HG03469 (cell line): ENCODE data around the gene RGS18.
"Not testable (repeated sequence)": the region's sequence is repeated elsewhere in the genome, so short reads cannot be mapped to it uniquely, and the experiment has no call there.

Experiments used
- ATAC-seq: cut with Tn5 transposase; IDR thresholded peaks from one replicate; pipeline ENCODE4 v1.9.1; 2021; ENCODE audit warnings: mild to moderate bottlenecking, moderate library complexity, moderate number of reproducible peaks; ENCODE audit not compliant: unreplicated experiment

Gene RGS18

DNA sequence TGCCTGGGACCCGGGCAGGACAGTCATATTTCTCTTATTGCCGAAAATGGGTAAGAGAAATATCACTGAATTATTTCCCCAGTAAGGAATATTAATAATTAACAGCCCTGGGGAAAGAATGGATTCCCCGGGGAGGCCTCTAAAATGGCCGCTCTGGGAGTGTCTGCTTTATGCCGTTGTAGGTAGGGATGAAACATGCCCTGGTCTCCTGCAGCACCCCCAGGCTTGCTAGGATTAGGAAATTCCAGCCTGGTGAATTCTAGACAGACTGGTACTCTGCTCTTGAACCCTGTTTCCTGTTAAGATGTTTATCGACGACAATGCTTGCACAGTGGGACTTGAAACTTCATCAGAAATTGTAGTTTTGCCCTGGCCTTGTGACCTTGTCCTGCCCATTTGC is 6.7 kb downstream of the RGS18 start:
- ATAC-seq, result not testable (repeated sequence)

DNA sequence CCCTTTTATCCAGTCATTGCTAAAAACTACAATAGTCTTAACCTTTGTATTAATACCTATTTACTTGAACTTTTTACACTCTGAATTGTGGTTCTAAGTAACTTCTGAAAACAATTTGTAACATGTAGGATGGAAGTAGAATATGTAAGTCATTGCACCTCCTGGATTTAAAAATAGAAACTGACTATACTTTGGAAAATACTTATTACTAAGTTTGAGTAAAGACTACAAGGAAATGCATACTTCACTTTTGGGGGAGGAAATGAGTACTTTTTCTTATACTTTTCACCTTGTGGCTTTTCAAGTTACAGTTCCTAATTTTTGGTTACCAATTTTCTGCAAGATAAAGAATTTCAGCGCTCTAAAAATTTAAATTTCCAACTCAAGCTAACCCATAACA is 8.7 kb downstream of the RGS18 start:
- no peak for ATAC-seq

DNA sequence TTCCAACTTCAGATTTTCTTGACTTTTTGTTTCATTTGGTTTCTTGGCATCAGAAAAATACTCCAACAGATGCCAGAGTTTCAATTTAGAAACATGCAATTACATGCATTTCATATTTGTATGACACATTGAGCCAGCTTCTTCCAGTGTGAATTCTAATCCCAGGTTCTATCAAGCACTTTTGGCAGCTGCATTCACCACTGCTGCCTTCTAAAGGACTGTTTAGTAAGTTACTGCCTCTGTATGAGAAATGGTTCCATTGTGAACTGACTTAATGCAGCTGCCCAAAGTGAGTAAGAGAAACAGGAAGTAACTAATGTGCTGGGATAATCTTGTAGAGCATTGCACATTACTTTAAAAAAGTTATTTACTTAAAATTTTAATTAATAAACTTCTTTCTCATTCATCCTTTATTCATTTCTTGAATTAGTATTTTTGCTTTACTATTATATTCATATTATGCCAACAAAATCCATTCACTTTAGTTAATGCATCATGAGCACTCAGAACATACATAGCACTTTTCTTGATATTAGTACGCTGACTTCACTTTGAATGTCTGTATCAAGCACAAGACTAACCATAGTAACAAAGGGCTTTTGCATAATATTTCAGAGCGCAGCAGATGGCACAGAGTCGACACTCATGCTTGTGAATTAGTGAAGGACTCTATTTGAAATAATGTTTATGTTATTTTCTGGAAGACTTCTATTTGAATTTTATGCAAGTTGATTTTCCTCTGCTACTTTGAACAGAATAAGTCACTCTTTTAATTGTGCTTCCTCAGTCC is 9.8 kb downstream of the RGS18 start:
- no peak for ATAC-seq

DNA sequence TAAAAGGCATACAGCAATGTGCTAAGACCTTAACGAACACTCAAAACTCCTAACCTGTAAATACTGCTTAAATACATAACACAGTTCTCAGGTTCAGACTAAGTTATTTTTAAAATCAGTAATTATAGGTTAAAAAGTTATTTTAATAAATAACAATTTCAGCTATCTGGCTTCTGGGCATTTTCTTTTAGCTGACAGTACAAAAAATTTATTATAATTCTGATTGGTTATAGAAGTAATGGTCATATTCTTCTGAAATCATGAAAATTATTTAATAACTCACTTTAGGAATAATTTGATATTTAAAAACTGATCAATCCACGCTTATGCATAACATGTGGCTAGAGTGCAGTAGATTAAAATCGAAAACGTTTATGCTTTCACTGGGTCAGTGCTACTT is 10.7 kb downstream of the RGS18 start:
- ATAC-seq, result no peak

DNA sequence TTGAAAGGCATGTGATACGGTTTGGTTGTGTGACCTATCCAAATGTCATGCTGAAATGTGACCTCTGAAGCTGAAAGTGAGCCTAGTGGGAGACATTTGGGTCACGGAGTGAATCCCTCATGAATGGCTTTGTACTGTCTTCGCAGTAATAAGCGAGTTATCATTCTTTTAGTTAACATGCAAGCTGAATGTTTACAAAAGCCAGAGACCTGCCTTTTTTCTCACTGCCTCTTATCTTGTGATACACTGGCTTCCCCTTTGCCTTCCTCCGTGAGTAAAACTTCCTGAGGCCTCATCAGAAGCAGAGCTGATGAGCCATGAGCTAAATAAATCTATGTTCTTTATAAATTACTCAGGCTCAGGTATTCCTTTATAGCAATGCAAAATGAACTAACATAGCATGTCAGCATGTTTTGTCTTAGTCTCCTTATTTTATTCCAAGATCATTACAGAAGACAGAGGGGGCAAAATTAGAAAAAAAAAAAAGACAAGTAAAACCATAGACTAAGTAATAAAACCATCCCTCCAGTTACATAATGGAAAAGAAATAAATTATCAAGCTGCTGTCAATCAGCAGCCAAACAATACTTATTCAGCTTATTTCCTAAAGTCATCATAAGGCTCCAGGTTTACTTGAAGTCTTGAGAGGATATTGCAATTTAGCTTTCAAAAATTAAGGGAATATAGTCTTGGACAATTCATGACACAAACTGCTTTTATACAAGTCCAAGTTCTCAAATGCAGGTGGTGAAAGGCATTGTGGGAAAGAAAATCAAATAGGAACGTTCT is 12.1 kb downstream of the RGS18 start:
- ATAC-seq, result no peak

DNA sequence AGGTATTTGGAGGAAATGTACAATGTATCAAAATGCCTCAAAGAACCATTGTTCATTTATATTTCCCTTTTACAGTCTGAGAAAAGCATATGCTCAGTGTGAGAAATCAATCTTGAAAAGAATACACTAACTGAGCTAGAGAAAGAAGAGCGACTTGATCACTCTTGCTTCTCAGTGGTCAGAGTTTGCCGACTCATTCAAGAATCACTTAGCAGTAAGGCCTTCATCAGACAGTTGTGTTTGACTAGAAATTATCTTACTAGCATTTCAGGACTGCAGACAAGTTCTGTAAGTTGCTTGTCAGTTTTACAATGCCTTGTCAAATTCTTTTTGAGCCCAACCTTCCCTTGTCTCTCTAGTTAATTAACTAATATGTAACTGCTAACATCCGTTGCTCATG is 12.9 kb downstream of the RGS18 start:
- ATAC-seq, result no peak

DNA sequence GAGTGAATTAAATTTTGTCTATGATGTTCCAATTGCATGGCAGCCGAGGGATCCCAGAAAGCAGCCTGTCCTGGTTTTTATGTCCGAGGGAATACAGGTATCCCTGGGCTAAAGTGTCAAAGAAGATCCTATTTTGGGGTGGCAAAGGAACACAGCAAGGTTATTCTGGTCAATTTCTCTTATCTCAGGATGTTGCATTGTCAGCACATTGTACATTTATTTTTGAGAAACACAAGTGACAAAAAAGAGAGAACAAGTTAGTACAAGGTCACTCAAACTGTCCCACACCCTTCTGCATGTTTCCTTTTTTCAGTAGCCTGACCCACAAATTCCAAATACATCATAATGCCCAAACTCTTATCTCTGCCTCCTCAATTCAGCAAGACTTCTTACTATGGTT is 17.7 kb downstream of the RGS18 start:
- ATAC-seq, result no peak

DNA sequence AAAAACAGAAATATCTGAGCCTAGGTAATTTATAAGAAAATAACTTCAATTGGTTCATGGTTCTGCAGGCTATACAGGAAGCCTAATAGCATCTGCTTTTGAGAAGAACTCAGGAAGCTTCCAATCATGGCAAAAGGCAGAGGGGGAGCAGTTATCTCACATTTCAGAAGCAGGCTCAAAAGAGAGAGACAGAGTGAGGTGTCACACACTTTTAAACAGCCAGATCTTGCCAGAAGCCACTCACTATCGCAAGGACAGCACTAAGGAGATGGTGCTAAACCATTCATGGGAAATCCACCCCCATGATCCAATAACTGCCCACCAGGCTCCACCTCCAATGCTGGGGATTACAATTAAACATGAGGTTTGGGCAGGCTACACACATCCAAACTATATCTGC is 25.5 kb downstream of the RGS18 start:
- ATAC-seq, result no peak

DNA sequence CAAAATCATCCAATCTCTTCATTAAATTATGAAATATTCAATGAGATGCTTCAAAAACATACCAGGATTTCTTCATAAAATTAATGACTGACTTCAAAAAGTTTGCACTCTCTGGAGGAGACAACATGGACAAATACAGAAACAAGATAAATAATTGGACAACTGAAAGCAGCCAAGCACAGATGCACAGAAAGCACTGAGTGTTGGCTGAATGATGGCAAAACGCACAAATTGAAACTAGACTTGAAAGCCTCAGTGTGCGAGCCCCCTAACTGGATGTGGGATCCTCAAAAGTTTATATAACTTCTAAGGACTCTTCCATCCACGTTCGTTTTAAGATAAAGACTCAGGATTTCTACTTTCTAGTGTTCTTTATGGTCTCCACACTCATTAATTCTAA is 27.9 kb downstream of the RGS18 start:
- no peak for ATAC-seq

DNA sequence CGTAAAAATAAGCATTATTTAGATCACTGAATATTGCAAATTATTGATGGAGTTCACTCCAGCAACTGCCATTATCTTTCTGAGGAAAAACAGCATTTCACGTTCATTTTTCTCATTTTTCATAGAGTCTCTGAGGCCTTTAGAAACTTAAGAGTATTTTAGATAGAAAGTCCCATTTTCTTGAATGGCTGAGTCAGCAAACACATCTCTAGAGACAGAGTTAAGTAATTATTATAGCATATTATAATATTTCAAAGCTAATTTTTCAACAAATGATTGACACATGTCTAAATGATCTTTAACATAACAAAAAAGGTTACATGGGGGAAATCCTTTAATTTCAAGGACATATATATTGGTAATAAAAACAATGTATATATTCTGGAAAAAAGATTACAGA is 31.8 kb downstream of the RGS18 start:
- no peak for ATAC-seq

DNA sequence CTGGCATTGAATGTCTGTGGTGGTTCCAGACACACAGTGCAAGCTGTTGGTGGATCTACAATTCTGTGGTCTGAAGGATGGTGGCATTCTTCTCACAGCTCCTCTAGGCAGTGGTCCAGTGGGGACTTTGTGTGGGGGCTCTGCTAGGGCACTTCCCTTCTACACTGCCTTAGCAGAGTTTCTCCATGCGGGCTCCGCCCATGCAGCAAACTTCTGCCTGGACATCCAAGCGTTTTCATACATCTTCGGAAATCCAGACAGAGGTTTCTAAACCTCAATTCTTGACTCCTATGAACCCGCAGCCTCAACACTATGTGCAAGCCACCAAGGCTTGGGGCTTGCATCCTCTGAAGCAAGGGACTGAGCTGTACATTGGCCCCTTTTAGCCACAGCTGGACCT is 43.0 kb downstream of the RGS18 start:
- no peak for ATAC-seq

DNA sequence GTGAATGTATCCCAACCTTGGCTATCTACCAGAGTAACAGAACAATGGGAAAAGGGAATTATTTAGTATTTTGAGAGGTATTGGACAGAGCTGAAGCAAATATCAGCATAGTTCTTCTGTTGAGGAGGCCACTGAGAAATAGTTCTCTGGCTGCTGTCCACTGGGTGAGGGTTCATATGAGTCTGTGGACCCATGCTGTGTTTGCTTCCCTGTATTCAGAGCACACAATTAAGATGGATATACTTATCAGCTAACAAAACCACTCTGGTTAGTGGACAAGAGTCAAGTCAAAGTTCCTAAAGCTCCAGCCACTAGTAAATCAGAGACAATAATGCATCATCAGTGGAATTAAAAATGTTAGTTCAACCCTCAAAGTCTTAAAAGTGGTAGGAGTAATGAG is 66.1 kb downstream of the RGS18 start:
- ATAC-seq, result no peak

DNA sequence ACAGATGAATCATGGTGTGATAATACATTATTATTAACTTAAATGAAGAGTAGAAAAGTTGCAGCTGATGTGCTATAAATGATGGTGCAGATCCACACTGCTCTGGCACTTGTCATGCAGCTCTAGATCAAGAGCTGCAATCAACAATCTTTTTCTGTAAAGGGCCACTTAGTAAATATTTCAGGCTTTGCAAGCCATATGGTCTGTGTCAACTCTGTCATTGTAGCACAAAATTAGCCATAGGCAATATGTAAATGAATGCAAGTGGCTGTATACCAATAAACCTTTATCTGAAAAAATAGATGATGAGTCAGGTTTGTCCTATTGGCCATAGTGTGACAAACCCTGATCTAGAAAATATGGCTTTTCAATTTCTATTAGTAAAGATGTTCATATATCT is 66.6 kb downstream of the RGS18 start:
- ATAC-seq, result no peak

DNA sequence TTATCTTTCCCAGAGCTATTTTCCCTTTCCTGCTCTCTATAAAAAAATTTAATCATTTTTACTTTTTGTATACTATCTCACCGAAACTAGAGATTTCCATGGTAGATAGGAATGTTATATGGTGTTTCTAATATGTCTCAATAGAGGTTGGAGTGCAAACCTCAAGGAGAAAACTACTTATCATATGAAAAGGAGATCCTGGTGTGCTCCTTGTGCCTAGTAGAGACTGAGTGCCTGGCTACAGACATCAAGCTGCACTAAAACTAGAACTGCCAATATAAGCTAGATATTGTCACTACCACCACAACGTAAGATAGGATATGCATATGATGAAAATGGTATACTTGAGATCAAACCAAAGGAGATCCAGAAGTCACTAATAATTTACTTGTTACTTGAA is 67.0 kb downstream of the RGS18 start:
- no peak for ATAC-seq

DNA sequence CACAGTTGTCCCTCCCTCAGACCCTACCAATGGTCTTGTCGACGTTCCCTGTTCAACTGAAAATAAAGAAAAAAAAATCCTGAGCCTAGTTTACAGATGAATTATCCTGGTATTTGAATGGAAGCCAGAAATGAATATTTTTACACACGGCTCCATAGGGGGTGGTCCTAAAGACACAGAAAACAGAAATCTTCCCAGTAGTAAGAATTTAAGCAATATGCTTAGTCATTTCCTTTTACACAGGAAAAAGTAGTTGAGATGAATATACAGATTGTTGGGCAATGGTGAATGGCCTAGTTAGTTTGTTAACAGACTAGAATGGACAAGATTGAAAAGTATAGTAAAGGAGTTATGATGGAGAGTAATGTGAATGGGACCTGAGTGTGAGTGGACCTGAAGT is 67.4 kb downstream of the RGS18 start:
- ATAC-seq, result no peak

DNA sequence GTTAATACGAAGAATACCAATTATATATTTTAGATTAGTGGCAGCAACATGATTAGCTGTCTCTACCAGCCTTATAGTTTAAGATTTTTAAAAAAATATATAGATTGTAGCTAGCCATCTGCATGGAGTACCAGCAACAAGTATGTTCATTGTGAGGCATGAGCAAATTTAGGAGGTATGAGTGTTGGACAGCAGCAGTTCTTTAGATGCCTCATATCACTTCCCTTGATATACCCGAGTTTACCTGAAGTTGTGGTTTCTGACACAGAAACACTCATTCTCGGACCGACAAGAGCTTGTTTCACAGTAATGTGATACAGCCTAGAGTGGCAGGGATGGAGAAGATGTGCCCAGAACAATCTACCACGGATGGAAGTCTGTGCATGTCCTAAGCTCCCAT is 69.1 kb downstream of the RGS18 start:
- no peak for ATAC-seq

DNA sequence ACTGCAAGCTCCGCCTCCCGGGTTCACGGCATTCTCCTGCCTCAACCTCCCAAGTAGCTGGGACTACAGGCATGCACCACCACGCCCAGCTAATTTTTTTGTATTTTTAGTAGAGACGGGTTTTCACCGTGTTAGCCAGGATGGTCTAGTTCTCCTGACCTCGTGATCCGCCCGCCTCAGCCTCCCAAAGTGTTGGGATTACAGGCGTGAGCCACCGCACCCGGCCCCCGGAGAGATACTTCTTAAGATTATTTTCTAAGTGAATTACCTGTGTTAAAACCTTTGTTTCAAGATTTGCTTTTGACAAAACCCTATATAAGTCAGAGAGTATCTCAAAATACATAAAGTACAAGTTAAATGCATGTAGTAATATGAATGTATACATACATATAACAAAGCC is 69.7 kb downstream of the RGS18 start:
- not testable (repeated sequence) for ATAC-seq

DNA sequence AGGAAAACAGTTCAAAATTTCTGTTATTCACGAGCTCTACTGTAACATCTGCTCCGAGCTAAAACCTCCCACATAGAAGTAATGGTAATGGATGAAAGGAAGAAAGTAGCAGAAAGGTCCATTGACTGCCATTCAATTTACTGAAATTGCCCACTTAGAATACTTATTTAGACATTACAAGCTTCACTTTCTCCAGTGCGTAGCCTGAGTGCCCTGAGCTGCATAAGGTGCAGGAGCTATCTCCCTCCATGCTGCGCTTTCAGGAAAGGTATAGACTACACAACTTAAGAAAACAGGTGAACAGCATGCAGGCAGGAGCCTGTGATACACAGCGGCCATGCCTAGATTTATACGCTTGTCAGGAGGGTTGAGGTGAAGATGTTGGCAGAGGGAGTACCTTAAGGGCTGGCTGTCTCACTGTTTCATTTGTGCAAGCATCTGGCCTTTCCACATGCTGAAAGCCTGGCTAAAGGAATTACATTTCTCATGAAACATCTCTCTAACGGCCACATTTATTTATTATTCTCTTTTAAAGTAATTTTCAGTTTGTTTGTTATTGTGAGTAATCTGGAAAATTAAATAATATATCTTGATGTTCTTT is 74.7 kb downstream of the RGS18 start:
- ATAC-seq, result no peak

DNA sequence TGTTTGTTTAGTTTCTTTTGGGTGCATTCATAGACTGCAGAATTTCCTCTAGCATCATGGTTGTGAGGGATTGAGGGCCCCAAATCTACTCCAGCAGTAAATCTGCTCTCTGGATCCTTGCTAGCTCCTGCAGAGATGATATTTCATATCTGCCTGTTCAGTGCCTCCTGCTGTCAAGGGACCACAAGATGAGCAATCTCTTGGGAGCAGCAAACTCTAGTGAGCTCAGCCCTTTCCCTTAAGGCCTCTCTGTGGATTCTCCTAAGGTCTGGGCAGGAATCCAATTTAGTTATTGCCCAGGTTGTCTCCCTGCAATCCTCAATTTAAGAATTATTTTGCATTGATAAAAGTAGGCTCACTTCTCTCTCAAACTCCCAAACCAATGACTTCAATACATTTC is 76.9 kb downstream of the RGS18 start:
- no peak for ATAC-seq
